ENCODE results near the gene NUP35. TPM values are rescaled to one million over a fixed set of nuclear protein-coding genes. Genes with fewer than 3 reads are reported as not detected.

NUP35 gene
- total RNA-seq (2014; rRNA removed), result 25.0 and 26.0 TPM in 2 replicates
- percentile 83 among the genes with signal in this experiment for Bru-seq, nascent RNA
- percentile 70 among the genes with signal in this experiment for BruChase-seq, experiment 1, labeled RNA remaining after a 6-hour chase
- BruChase-seq, experiment 2, labeled RNA remaining after a 2-hour chase, result percentile 79 among the genes with signal in this experiment
- long read RNA-seq, transcript NUP35-201 (9 exons, 1,633 nt), result major isoform, 20 of 34 reads
- long read RNA-seq, partial matches to known transcripts, result 2 of 34 reads
- long read RNA-seq, other reads (novel, unspliced or antisense), result 11 of 34 reads

GRCh38 chr2:183124222-183124956 lies at the start of gene NUP35:
NUP35 (plus strand) TSS chr2:183124443; CDS start chr2:183124458, 15 bp downstream.
- CTCF ChIA-PET, result no interaction called here
- DNase-seq (peak; percentile 97), ATAC-seq (peak; percentile 85)
- H4K20me1 ChIP-seq (ENCODE audit: low read length), result peaks cover 21% of the 10 kb centered on the region
- H3K27ac ChIP-seq (ENCODE audit: low read length), result peak within 1 kb of the TSS; percentile 92
- H2AFZ ChIP-seq (ENCODE audit: low read length), result peak within 1 kb of the TSS; percentile 90
- H3K4me1 ChIP-seq (ENCODE audit: insufficient read depth, low read length), result peaks cover 15% of the 10 kb centered on the region
- no peak for TF ChIP-seq CTCF (conservative IDR thresholded peaks at IDR 0.05; ENCODE audit: low read depth, low read length)
- no peak for TF ChIP-seq EZH2phosphoT487 (IDR thresholded peaks at IDR 0.05; ENCODE audit: borderline replicate concordance, low read length)
- no peak for TF ChIP-seq EZH2 (IDR thresholded peaks at IDR 0.05; ENCODE audit: low read length, unreplicated experiment)
- BruUV-seq (replicated peaks), result TSS peak; percentile 93
- peaks cover 50% of the 10 kb centered on the region for H3K79me2 ChIP-seq (ENCODE audit: low read length)
- H3K36me3 ChIP-seq (ENCODE audit: low read depth, low read length), result peaks cover 9% of the 10 kb centered on the region
- H3K27me3 ChIP-seq (ENCODE audit: low read length), result no peaks in the 10 kb centered on the region
- H3K9ac ChIP-seq (ENCODE audit: low read length), result peak within 1 kb of the TSS; percentile 94
- no peaks in the 10 kb centered on the region for H3K9me2 ChIP-seq (replicated peaks; ENCODE audit: low read length)
- POLR2A ChIA-PET (ENCODE audit: unreplicated experiment), result interaction anchor here (0.6 kb wide), 1 partner anchor 98 kb away, joined by 12 read pairs; no protein-coding TSS in a partner anchor
- intact Hi-C loops (cut with micrococcal nuclease), result loop anchor here (1.0 to 2.0 kb wide), 3 partner anchors 30 to 86 kb away; partner anchors contain the start of genes DUSP19 and NCKAP1
- H3K9me3 ChIP-seq (ENCODE audit: low read length), result no peaks in the 10 kb centered on the region
- H3F3A ChIP-seq (ENCODE audit: low read length, unreplicated experiment), result no peaks in the 10 kb centered on the region
- peak within 1 kb of the TSS; percentile 85 for H3K4me3 ChIP-seq (ENCODE audit: low read length)
- peak within 1 kb of the TSS; percentile 88 for H3K4me2 ChIP-seq (ENCODE audit: low read length)

- CTCF ChIA-PET, result no interaction called here
- Histone ChIP-seq H3K4me2 (ENCODE audit: low read length) (peak overlapping the region; percentile 87), H3K79me2 (ENCODE audit: low read length) (no peaks in the 10 kb centered on the region), H3K4me3 (ENCODE audit: low read length) (peak overlapping the region; percentile 80), H3K9me2 (replicated peaks; ENCODE audit: low read length) (no peaks in the 10 kb centered on the region), H3K36me3 (ENCODE audit: low read depth, low read length) (no peaks in the 10 kb centered on the region), H3K27ac (ENCODE audit: low read length) (no peak overlapping the region), H4K20me1 (ENCODE audit: low read length) (no peaks in the 10 kb centered on the region), H3K9ac (ENCODE audit: low read length) (peak overlapping the region; percentile 55), H2AFZ (ENCODE audit: low read length) (peak overlapping the region; percentile 88), H3F3A (ENCODE audit: low read length, unreplicated experiment) (no peaks in the 10 kb centered on the region), H3K9me3 (ENCODE audit: low read length) (no peaks in the 10 kb centered on the region), H3K27me3 (ENCODE audit: low read length) (no peaks in the 10 kb centered on the region), H3K4me1 (ENCODE audit: insufficient read depth, low read length) (peaks cover 13% of the 10 kb centered on the region)
- DNase-seq (no peak), ATAC-seq (peak; percentile 71)
- no peak for TF ChIP-seq EZH2phosphoT487 (IDR thresholded peaks at IDR 0.05; ENCODE audit: borderline replicate concordance, low read length)
- POLR2A ChIA-PET (ENCODE audit: unreplicated experiment), result no interaction called here
- intact Hi-C loops (cut with micrococcal nuclease), result loop anchor here (1.0 kb wide), 3 partner anchors 19 to 46 kb away; partner anchors contain the start of genes NCKAP1 and NUP35
- BruUV-seq (replicated peaks), result TSS peak; percentile 86
Observed at GRCh38 chr2:183078163-183078463, 46.1 kb upstream of the NUP35 start.

- Histone ChIP-seq H3K9ac (ENCODE audit: low read length) (peak within 1 kb of the TSS; percentile 55), H3K4me1 (ENCODE audit: insufficient read depth, low read length) (peaks cover 13% of the 10 kb centered on the region), H2AFZ (ENCODE audit: low read length) (peak within 1 kb of the TSS; percentile 88), H3K4me3 (ENCODE audit: low read length) (peak within 1 kb of the TSS; percentile 80), H3F3A (ENCODE audit: low read length, unreplicated experiment) (no peaks in the 10 kb centered on the region), H3K27me3 (ENCODE audit: low read length) (no peaks in the 10 kb centered on the region), H3K36me3 (ENCODE audit: low read depth, low read length) (no peaks in the 10 kb centered on the region), H3K9me3 (ENCODE audit: low read length) (no peaks in the 10 kb centered on the region), H3K9me2 (replicated peaks; ENCODE audit: low read length) (no peaks in the 10 kb centered on the region), H3K4me2 (ENCODE audit: low read length) (peak within 1 kb of the TSS; percentile 87), H4K20me1 (ENCODE audit: low read length) (no peaks in the 10 kb centered on the region), H3K27ac (ENCODE audit: low read length) (0 out of 2 replicates have a peak within 1 kb of the TSS, but pooled peaks have one; percentile 12), H3K79me2 (ENCODE audit: low read length) (no peaks in the 10 kb centered on the region)
- TF ChIP-seq CTCF (conservative IDR thresholded peaks at IDR 0.05; ENCODE audit: low read depth, low read length) (no peak), EZH2phosphoT487 (IDR thresholded peaks at IDR 0.05; ENCODE audit: borderline replicate concordance, low read length) (no peak), EZH2 (IDR thresholded peaks at IDR 0.05; ENCODE audit: low read length, unreplicated experiment) (no peak)
- TSS peak; percentile 91 for BruUV-seq (replicated peaks)
- ChIA-PET POLR2A (ENCODE audit: unreplicated experiment) (interaction anchor here (0.7 kb wide), 1 partner anchor 148 kb away, joined by 5 read pairs; no protein-coding TSS in a partner anchor), CTCF (interaction anchor here (0.5 to 0.9 kb wide), 4 partner anchors 16 to 167 kb away, joined by 3 to 5 read pairs (median 4); no protein-coding TSS in a partner anchor)
- ATAC-seq, result peak; percentile 94
- DNase-seq, result peak; percentile 99
- intact Hi-C loops (cut with micrococcal nuclease), result loop anchor here (1.0 kb wide), 3 partner anchors 19 to 46 kb away; partner anchors contain the start of genes NCKAP1 and NUP35
Observed at GRCh38 chr2:183078464-183079138, 45.6 kb upstream of the NUP35 start, which contains the start of gene DUSP19. DUSP19 (plus strand) TSS chr2:183078747; CDS start chr2:183078934, 187 bp downstream.
